T-helper 9 cell (primary cell): ENCODE data around the gene GET4.

Source experiments
- DNase-seq: peaks from one replicate; pipeline ENCODE4 v3.0.0-alpha.2; 2020

The GET4 gene

GRCh38 chr7:886626-887487, 10.5 kb downstream of the GET4 start:
- DNase-seq = no peak

- DNase-seq = no peak
These were observed 11.1 kb downstream of the GET4 start for GRCh38 chr7:887488-887820.

GRCh38 chr7:888081-889024, 12.0 kb downstream of the GET4 start:
- no peak for DNase-seq

GRCh38 chr7:889025-889390, 12.7 kb downstream of the GET4 start:
- no peak for DNase-seq

GRCh38 chr7:889391-889790, 13.0 kb downstream of the GET4 start:
- DNase-seq = no peak

GRCh38 chr7:890868-891267, 14.5 kb downstream of the GET4 start:
- no peak for DNase-seq

GRCh38 chr7:891291-891690, 14.9 kb downstream of the GET4 start:
- DNase-seq = no peak

GRCh38 chr7:891805-892204, 15.5 kb downstream of the GET4 start:
- DNase-seq = no peak

GRCh38 chr7:892648-893593, 16.6 kb downstream of the GET4 start:
- no peak for DNase-seq

GRCh38 chr7:893686-894085, 17.3 kb downstream of the GET4 start:
- DNase-seq = no peak

GRCh38 chr7:894164-894867, 18.0 kb downstream of the GET4 start:
- DNase-seq = no peak

GRCh38 chr7:894927-895450, 18.6 kb downstream of the GET4 start:
- no peak for DNase-seq

- DNase-seq = no peak
These were observed 19.2 kb downstream of the GET4 start for GRCh38 chr7:895451-896052.

GRCh38 chr7:896346-897075, 20.2 kb downstream of the GET4 start:
- DNase-seq = no peak

- no peak for DNase-seq
These were observed 20.7 kb downstream of the GET4 start for GRCh38 chr7:897086-897485.

- no peak for DNase-seq
These were observed 21.5 kb downstream of the GET4 start for GRCh38 chr7:897771-898376.

GRCh38 chr7:898460-898854, 22.1 kb downstream of the GET4 start:
- no peak for DNase-seq

GRCh38 chr7:898855-899681, 22.7 kb downstream of the GET4 start:
- DNase-seq = no peak

GRCh38 chr7:899806-900205, 23.5 kb downstream of the GET4 start:
- no peak for DNase-seq
